Activated CD8-positive, alpha-beta T cell treated with anti-CD3 and anti-CD28 coated beads for 36 hours (primary cell): Measurements from ENCODE around the gene MPC1. TPM values are rescaled to one million over a fixed set of nuclear protein-coding genes. Genes with fewer than 3 reads are reported as not detected.
"Not testable (repeated sequence)": the region's sequence is repeated elsewhere in the genome, so short reads cannot be mapped to it uniquely, and the experiment has no call there.

Experiments used
- ATAC-seq: fragments of 200-7000 bp; cut with Tn5 transposase; one replicate; pipeline ENCODE4 v1.10.0; 2021; ENCODE audit warnings: mild to moderate bottlenecking, moderate library complexity
- CTCF ChIA-PET: fragments of 350-600 bp; sonication (Branson Sonifier 250); formaldehyde crosslinking; loops from one replicate; lab custom pipeline; 2021; ENCODE audit warnings: antibody characterized with exemption; lab: Charles Lee
- POLR2A ChIA-PET: fragments of 350-600 bp; sonication (Branson Sonifier 250); formaldehyde crosslinking; loops from one replicate; lab custom pipeline; 2021; ENCODE audit warnings: antibody characterized with exemption; lab: Charles Lee
- DNase-seq: peaks from one replicate; pipeline ENCODE4 v3.0.0-alpha.2; 2020
- H3K27ac Mint-ChIP-seq: one replicate; pipeline ENCODE4 v1.8.0; 2021; ENCODE audit warnings: mild to moderate bottlenecking, mixed read lengths
- H3K27me3 Mint-ChIP-seq: one replicate; pipeline ENCODE4 v1.8.0; 2021; ENCODE audit warnings: mixed read lengths
- H3K36me3 Mint-ChIP-seq: one replicate; pipeline ENCODE4 v1.8.0; 2021; ENCODE audit warnings: low read depth, mixed read lengths
- H3K4me1 Mint-ChIP-seq: one replicate; pipeline ENCODE4 v1.8.0; 2021; ENCODE audit warnings: low read depth, mixed read lengths
- H3K4me3 Mint-ChIP-seq: one replicate; pipeline ENCODE4 v1.8.0; 2021; ENCODE audit warnings: mild to moderate bottlenecking, moderate library complexity, mixed read lengths
- H3K9me3 Mint-ChIP-seq: one replicate; pipeline ENCODE4 v1.8.0; 2021; ENCODE audit warnings: mixed read lengths
- intact Hi-C: fragments of 100-400 bp; cut with micrococcal nuclease; formaldehyde crosslinking; loops from one replicate; pipeline ENCODE4 v1.10.0; 2022
- total RNA-seq, 2 experiments: library from RNA; stranded (reverse); gene quantifications; one replicate each; pipeline ENCODE4 v1.2.3, GENCODE V29; 2021
- TF ChIP-seq, protein P1 (sequence below): fragments of 200-600 bp; IDR thresholded peaks from one replicate; pipeline ENCODE4 v1.8.0; 2022; ENCODE audit warnings: antibody characterized with exemption, mild to moderate bottlenecking

The MPC1 gene
- total RNA-seq, 2 experiments from 2014 or later = 17.4 to 20.3 TPM

DNA sequence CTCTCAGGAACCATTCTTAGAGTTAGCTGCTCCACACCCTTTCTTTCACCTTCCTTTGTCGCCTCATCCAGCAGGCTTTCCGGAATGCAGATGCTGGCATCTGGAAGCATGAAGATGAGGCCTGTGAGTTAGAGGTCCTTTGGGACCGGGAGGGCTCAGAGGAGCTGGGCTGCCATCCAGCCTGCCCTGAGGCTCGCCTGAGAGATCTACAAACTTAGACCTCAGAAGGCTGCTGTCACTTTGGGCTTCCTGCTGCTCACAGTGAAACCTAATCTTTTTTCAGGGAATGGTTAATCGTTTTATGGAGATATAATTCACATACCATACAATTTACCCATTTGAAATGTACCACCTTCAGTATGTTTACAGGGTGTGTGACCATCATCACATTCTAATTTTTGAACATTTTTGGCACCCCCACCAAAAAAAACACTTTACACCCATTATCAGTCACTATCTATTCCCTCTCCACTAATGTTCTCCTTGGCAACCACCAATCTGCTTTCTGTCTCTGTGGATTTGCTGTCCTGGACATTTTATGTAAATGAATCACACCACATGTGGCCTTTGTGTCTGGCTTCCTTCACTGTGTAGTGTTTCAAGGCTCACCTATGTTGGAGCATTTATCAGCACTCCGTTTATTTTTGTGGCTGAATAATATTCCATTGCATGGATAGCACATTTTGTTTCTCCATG lies 20.0 kb upstream of the MPC1 start:
- TF ChIP-seq, protein P1, sequence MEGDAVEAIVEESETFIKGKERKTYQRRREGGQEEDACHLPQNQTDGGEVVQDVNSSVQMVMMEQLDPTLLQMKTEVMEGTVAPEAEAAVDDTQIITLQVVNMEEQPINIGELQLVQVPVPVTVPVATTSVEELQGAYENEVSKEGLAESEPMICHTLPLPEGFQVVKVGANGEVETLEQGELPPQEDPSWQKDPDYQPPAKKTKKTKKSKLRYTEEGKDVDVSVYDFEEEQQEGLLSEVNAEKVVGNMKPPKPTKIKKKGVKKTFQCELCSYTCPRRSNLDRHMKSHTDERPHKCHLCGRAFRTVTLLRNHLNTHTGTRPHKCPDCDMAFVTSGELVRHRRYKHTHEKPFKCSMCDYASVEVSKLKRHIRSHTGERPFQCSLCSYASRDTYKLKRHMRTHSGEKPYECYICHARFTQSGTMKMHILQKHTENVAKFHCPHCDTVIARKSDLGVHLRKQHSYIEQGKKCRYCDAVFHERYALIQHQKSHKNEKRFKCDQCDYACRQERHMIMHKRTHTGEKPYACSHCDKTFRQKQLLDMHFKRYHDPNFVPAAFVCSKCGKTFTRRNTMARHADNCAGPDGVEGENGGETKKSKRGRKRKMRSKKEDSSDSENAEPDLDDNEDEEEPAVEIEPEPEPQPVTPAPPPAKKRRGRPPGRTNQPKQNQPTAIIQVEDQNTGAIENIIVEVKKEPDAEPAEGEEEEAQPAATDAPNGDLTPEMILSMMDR = no peak
- no peak for ATAC-seq
- ChIA-PET CTCF (interaction anchor here (4.5 to 5.3 kb wide), 2 partner anchors 8 to 91 kb away, joined by 24 to 102 read pairs; partner anchors contain the start of gene PRR18), POLR2A (no interaction called here)
- Mint-ChIP-seq H3K27ac (no peak overlapping the region), H3K9me3 (no peaks in the 10 kb centered on the region), H3K4me1 (peaks cover 4% of the 10 kb centered on the region), H3K36me3 (no peaks in the 10 kb centered on the region), H3K4me3 (no peak overlapping the region), H3K27me3 (no peaks in the 10 kb centered on the region)
- no peak for DNase-seq
- intact Hi-C loops = no loop called here

DNA sequence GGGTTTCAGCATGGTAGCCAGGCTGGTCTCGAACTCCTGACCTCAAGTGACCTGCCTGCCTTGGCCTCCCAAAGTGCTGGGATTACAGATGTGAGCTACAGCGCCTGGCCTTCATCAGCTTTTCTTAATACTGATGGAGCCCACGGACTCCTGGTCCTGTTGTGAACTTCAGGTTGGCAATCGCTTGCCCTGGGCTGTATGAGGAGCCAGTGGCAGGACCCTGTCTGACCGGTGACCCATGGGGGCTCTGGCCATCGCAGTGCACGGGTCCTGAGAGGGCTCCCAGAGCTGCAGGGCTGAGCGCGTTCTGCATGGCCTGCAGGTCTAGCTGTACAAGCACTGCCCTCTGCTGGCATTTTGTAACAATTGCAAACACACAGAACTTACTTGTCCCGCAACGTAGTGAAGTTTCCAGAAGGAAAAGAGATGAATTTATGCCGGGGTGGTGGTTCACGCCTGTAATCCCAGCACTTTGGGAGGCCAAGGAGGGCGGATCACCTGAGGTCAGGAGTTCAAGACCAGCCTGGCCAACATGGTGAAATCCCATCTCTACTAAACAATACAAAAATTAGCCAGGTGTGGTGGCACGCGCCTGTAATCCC lies 18.0 kb upstream of the MPC1 start:
- H3K4me3 Mint-ChIP-seq, H3K27me3 Mint-ChIP-seq, H3K27ac Mint-ChIP-seq, POLR2A ChIA-PET, H3K9me3 Mint-ChIP-seq, H3K36me3 Mint-ChIP-seq, H3K4me1 Mint-ChIP-seq: not testable (repeated sequence)
- TF ChIP-seq, protein P1 = peak; percentile 75
- intact Hi-C loops = loop anchor here (2.0 kb wide), 2 partner anchors 88 to 126 kb away; no protein-coding TSS in a partner anchor
- ATAC-seq (peak; percentile 94), DNase-seq (peak; percentile 71)
- CTCF ChIA-PET = interaction anchor here (0.6 to 5.3 kb wide), 33 partner anchors 9 to 517 kb away, joined by 3 to 102 read pairs (median 5); partner anchors contain the start of genes PRR18 and RPS6KA2

DNA sequence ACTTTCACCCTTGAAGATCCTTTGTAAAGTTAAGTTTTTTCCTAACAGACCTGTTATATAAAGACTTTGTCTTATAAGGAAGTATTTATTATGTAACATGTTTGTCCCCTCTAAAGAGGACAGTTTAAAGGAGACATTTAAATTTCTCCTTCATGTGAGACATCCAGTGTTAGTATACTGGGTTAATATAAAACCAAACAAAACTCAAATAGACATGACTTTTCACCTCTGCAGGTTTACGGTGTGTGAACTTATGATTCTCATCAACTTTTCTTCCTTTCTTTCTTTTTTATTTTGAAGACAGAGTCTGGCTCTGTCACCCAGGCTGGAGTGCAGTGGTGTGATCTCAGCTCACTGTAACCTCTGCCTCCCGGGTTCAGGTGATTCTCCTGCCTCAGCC lies 17.4 kb upstream of the MPC1 start:
- DNase-seq (no peak), ATAC-seq (no peak)
- H3K9me3 Mint-ChIP-seq = no peaks in the 10 kb centered on the region
- CTCF ChIA-PET = interaction anchor here (0.6 to 5.3 kb wide), 32 partner anchors 8 to 516 kb away, joined by 3 to 102 read pairs (median 6); partner anchors contain the start of genes PRR18 and RPS6KA2
- POLR2A ChIA-PET = no interaction called here
- TF ChIP-seq, protein P1 = no peak
- H3K4me3 Mint-ChIP-seq = no peak overlapping the region
- no peak overlapping the region for H3K27ac Mint-ChIP-seq
- no peaks in the 10 kb centered on the region for H3K36me3 Mint-ChIP-seq
- intact Hi-C loops = loop anchor here (2.0 kb wide), 2 partner anchors 87 to 125 kb away; no protein-coding TSS in a partner anchor
- H3K4me1 Mint-ChIP-seq = peaks cover 4% of the 10 kb centered on the region
- no peaks in the 10 kb centered on the region for H3K27me3 Mint-ChIP-seq

DNA sequence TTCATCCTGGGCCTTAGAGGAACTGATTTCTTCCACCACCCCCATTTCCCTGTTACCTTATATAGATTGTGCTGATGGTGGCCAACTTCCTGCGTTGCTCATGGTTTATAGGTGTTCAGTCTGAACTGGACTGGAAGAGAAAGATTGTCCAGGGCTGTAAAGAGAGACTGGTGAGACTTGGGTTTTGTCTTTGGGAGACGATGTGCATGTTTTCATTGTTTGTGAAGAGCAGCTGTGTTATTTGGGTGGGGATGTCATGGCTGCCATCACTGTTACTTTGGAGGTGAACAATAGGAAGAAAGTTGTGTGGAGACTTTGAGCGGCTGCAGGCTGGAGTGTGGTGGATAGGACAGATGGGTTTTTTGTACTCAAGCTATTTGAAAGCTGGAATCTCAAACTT lies 15.6 kb upstream of the MPC1 start:
- Mint-ChIP-seq H3K4me1 (peaks cover 4% of the 10 kb centered on the region), H3K27ac (no peak overlapping the region), H3K4me3 (no peak overlapping the region), H3K36me3 (no peaks in the 10 kb centered on the region), H3K9me3 (no peaks in the 10 kb centered on the region), H3K27me3 (no peaks in the 10 kb centered on the region)
- POLR2A ChIA-PET = no interaction called here
- no peak for DNase-seq
- CTCF ChIA-PET = interaction anchor here (1.0 to 5.3 kb wide), 9 partner anchors 10 to 122 kb away, joined by 3 to 102 read pairs (median 14); partner anchors contain the start of gene PRR18
- intact Hi-C loops = no loop called here
- ATAC-seq = no peak
- TF ChIP-seq, protein P1 = no peak

DNA sequence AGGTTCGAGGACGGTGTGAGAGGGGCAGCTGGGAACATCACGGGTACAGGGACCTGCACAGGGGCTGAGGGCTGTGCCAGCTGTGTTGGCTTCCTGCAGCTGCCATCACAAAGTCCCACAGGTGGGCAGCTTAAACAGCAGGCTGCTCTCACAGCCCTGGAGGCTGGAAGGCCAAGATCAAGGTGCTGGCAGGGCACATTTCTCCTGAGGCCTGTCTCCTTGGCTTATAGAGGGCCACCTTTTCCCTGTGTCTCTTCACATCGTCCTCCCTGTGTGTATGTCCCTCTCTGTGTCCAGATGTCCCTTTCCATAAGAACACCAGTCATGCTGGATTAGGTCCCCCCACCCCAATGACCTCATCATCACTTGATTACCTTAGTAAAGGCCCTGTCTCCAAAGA lies 15.1 kb upstream of the MPC1 start:
- Mint-ChIP-seq H3K36me3 (no peaks in the 10 kb centered on the region), H3K9me3 (no peaks in the 10 kb centered on the region), H3K4me1 (peaks cover 4% of the 10 kb centered on the region), H3K27ac (no peak overlapping the region), H3K4me3 (no peak overlapping the region), H3K27me3 (no peaks in the 10 kb centered on the region)
- ChIA-PET CTCF (interaction anchor here (2.9 to 5.3 kb wide), 4 partner anchors 19 to 122 kb away, joined by 10 to 102 read pairs (median 64); partner anchors contain the start of gene PRR18), POLR2A (no interaction called here)
- DNase-seq = no peak
- TF ChIP-seq, protein P1 = no peak
- intact Hi-C loops = no loop called here
- no peak for ATAC-seq
